Measurements from ENCODE around the gene MCIDAS. TPM values are rescaled to one million over a fixed set of nuclear protein-coding genes. Genes with fewer than 3 reads are reported as not detected.

MCIDAS gene
- total RNA-seq, 1 experiment from 2014 or later, result 0.59 TPM

GRCh38 chr5:55222985-55223811 lies 3.9 kb downstream of the MCIDAS start:
- DNase-seq (ENCODE audit: low read depth), result no peak

- no peak for DNase-seq (ENCODE audit: low read depth)
These were observed 4.8 kb downstream of the MCIDAS start for GRCh38 chr5:55222092-55222984.

GRCh38 chr5:55220433-55221185 lies 6.5 kb downstream of the MCIDAS start:
- DNase-seq (ENCODE audit: low read depth), result peak; percentile 44

GRCh38 chr5:55219770-55220169 lies 7.3 kb downstream of the MCIDAS start:
- no peak for DNase-seq (ENCODE audit: low read depth)

- DNase-seq (ENCODE audit: low read depth), result no peak
These were observed 8.1 kb downstream of the MCIDAS start for GRCh38 chr5:55218967-55219366.

- DNase-seq (ENCODE audit: low read depth), result peak; percentile 30
These were observed 15.8 kb downstream of the MCIDAS start for GRCh38 chr5:55211184-55211874.

- no peak for DNase-seq (ENCODE audit: low read depth)
These were observed 22.1 kb downstream of the MCIDAS start for GRCh38 chr5:55205001-55205400.

GRCh38 chr5:55191165-55191564 lies 36.0 kb downstream of the MCIDAS start:
- peak; percentile 16 for DNase-seq (ENCODE audit: low read depth)

- DNase-seq (ENCODE audit: low read depth), result no peak
These were observed 38.2 kb downstream of the MCIDAS start for GRCh38 chr5:55188656-55189540.

GRCh38 chr5:55187370-55187769 lies 39.7 kb downstream of the MCIDAS start:
- peak; percentile 45 for DNase-seq (ENCODE audit: low read depth)

- no peak for DNase-seq (ENCODE audit: low read depth)
These were observed 47.1 kb downstream of the MCIDAS start for GRCh38 chr5:55180016-55180415.

- no peak for DNase-seq (ENCODE audit: low read depth)
These were observed 50.0 kb downstream of the MCIDAS start for GRCh38 chr5:55177078-55177477.

- DNase-seq (ENCODE audit: low read depth), result peak; percentile 74
These were observed 50.8 kb downstream of the MCIDAS start for GRCh38 chr5:55176176-55176818.

- no peak for DNase-seq (ENCODE audit: low read depth)
These were observed 51.3 kb downstream of the MCIDAS start for GRCh38 chr5:55175781-55176175.

GRCh38 chr5:55173687-55174230 lies 53.4 kb downstream of the MCIDAS start:
- no peak for DNase-seq (ENCODE audit: low read depth)

- DNase-seq (ENCODE audit: low read depth), result peak; percentile 71
These were observed 54.0 kb downstream of the MCIDAS start, which contains the start of gene CDC20B for GRCh38 chr5:55172937-55173686. Gene CDC20B, minus strand, starts transcription at chr5:55173177. Its CDS starts 177 bp downstream, at chr5:55173000.

GRCh38 chr5:55172051-55172899 lies 54.8 kb downstream of the MCIDAS start:
- DNase-seq (ENCODE audit: low read depth), result peak; percentile 88

- DNase-seq (ENCODE audit: low read depth), result no peak
These were observed 55.6 kb downstream of the MCIDAS start for GRCh38 chr5:55171471-55171870.

All from M059J (cell line).